Prostate gland (tissue), 2 donors: ENCODE data around the gene ACY1.

ENCODE experiments used
- POLR2AphosphoS5 ChIP-seq: sonication (generic); formaldehyde crosslinking; IDR thresholded peaks from one replicate; pipeline ENCODE4 v1.6.1; 2017; ENCODE audit warnings: antibody characterized with exemption
- TF ChIP-seq, protein P1 (sequence below), 4 experiments: fragments of 200-600 bp in 2 of 4; fragments of 450-650 bp in 2 of 4; sonication (generic) in 2 of 4; IDR thresholded peaks; 1 replicate in 3 of 4; 2 replicates in 1 of 4; pipeline ENCODE4 v1.5.1; 2016 to 2019; ENCODE audit warnings: antibody characterized with exemption in 4 of 4, mild to moderate bottlenecking in 2 of 4, moderate library complexity in 2 of 4

- TF ChIP-seq, protein P1, sequence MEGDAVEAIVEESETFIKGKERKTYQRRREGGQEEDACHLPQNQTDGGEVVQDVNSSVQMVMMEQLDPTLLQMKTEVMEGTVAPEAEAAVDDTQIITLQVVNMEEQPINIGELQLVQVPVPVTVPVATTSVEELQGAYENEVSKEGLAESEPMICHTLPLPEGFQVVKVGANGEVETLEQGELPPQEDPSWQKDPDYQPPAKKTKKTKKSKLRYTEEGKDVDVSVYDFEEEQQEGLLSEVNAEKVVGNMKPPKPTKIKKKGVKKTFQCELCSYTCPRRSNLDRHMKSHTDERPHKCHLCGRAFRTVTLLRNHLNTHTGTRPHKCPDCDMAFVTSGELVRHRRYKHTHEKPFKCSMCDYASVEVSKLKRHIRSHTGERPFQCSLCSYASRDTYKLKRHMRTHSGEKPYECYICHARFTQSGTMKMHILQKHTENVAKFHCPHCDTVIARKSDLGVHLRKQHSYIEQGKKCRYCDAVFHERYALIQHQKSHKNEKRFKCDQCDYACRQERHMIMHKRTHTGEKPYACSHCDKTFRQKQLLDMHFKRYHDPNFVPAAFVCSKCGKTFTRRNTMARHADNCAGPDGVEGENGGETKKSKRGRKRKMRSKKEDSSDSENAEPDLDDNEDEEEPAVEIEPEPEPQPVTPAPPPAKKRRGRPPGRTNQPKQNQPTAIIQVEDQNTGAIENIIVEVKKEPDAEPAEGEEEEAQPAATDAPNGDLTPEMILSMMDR (IDR thresholded peaks at IDR 0.05) = no peak
- no peak for TF ChIP-seq POLR2AphosphoS5
These were observed 52.9 kb downstream of the ACY1 start for GRCh38 chr3:52036222-52036694.
